ENCODE results near the gene INVS.

DNA sequence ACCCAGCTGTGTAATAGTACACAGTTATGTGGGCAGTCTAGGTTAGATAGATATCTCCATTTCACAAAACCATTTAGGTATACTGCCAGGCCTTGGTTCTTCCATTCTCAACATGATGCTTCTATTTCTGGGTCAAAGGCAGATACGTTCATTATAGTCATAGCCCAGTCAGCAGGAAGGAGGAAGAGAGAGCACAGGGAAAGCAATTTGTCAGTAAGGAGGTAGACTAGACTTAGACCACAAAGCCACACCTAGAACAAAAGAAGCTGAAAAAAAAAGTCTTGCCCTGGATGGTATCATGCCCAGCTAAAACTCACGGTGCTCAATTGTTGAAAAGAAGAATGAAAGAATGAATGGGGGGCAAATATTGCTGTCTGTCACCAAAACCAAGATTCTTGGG, 7.6 kb downstream of the INVS start:
- no peak for TF ChIP-seq RAD21 (IDR thresholded peaks at IDR 0.05; ENCODE audit: low read length)
- no peak for TF ChIP-seq RCOR1 (IDR thresholded peaks at IDR 0.05; ENCODE audit: low read length)
- TF ChIP-seq, protein P1, sequence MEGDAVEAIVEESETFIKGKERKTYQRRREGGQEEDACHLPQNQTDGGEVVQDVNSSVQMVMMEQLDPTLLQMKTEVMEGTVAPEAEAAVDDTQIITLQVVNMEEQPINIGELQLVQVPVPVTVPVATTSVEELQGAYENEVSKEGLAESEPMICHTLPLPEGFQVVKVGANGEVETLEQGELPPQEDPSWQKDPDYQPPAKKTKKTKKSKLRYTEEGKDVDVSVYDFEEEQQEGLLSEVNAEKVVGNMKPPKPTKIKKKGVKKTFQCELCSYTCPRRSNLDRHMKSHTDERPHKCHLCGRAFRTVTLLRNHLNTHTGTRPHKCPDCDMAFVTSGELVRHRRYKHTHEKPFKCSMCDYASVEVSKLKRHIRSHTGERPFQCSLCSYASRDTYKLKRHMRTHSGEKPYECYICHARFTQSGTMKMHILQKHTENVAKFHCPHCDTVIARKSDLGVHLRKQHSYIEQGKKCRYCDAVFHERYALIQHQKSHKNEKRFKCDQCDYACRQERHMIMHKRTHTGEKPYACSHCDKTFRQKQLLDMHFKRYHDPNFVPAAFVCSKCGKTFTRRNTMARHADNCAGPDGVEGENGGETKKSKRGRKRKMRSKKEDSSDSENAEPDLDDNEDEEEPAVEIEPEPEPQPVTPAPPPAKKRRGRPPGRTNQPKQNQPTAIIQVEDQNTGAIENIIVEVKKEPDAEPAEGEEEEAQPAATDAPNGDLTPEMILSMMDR (IDR thresholded peaks at IDR 0.05) = no peak
- no peak for TF ChIP-seq POLR2AphosphoS5 (IDR thresholded peaks at IDR 0.05; ENCODE audit: low read depth, low read length)
- TF ChIP-seq TEAD4 (IDR thresholded peaks at IDR 0.05; ENCODE audit: borderline replicate concordance, insufficient read depth) = no peak

Data from SK-N-SH (cell line).